ENCODE data around the gene HEPHL1. TPM values are rescaled to one million over a fixed set of nuclear protein-coding genes. Genes with fewer than 3 reads are reported as not detected.
"Not testable (repeated sequence)": the region's sequence is repeated elsewhere in the genome, so short reads cannot be mapped to it uniquely, and the experiment has no call there.

The HEPHL1 gene
- total RNA-seq, 6 experiments from 2014 or later: not detected

- DNase-seq: peak; percentile 91
- peaks cover 73% of the 10 kb centered on the region for H3K4me1 Mint-ChIP-seq (ENCODE audit: low read depth)
- TF ChIP-seq CTCF (IDR thresholded peaks at IDR 0.05): no peak
- H3K4me3 Mint-ChIP-seq: peak overlapping the region; percentile 63
- no peaks in the 10 kb centered on the region; the same call in 1 of the 2 replicates for H3K27me3 Mint-ChIP-seq (ENCODE audit: insufficient read depth)
- no peaks in the 10 kb centered on the region for H3K9me3 Mint-ChIP-seq
- H3K36me3 Mint-ChIP-seq (ENCODE audit: low read depth): peaks cover 6% of the 10 kb centered on the region; the same call in 1 of the 2 replicates
- H3K27ac Mint-ChIP-seq: peak overlapping the region; percentile 86
These were observed 130.9 kb downstream of the HEPHL1 start for GRCh38 chr11:94151903-94152677.

DNA sequence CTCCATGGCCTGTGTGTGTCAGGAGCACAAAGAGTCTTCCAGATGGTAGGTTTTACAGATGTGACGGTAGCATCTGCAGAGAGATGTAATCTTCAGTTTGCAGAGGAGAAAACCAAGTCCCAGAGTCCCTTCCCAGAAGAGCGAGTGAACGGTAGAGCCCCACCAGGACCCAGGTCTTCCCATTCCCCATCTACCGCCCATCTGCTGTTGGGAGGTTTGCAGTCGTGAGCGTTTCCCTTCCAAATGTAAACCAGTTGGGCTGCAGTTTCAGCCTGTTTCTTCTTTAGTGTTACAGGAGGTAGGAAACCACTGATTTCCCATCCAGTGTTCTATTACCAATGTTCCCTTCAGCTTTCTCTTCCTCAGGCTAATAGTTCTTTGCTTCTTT, 131.5 kb downstream of the HEPHL1 start:
- no peak for DNase-seq
- Mint-ChIP-seq H3K9me3 (no peaks in the 10 kb centered on the region), H3K36me3 (ENCODE audit: low read depth) (peaks cover 6% of the 10 kb centered on the region; the same call in 1 of the 2 replicates), H3K4me3 (peak overlapping the region; percentile 60), H3K27ac (peak overlapping the region; percentile 86), H3K27me3 (ENCODE audit: insufficient read depth) (no peaks in the 10 kb centered on the region; the same call in 1 of the 2 replicates), H3K4me1 (ENCODE audit: low read depth) (peaks cover 70% of the 10 kb centered on the region)
- TF ChIP-seq CTCF (IDR thresholded peaks at IDR 0.05): no peak

- H3K9me3 Mint-ChIP-seq: no peaks in the 10 kb centered on the region
- H3K4me1 Mint-ChIP-seq (ENCODE audit: low read depth): peaks cover 63% of the 10 kb centered on the region
- H3K27ac Mint-ChIP-seq: peak overlapping the region; percentile 86
- no peak for DNase-seq
- peaks cover 6% of the 10 kb centered on the region; the same call in 1 of the 2 replicates for H3K36me3 Mint-ChIP-seq (ENCODE audit: low read depth)
- no peak for TF ChIP-seq CTCF (IDR thresholded peaks at IDR 0.05)
- H3K4me3 Mint-ChIP-seq: no peak overlapping the region
- no peaks in the 10 kb centered on the region; the same call in 1 of the 2 replicates for H3K27me3 Mint-ChIP-seq (ENCODE audit: insufficient read depth)
These were observed 132.2 kb downstream of the HEPHL1 start for GRCh38 chr11:94153320-94153719.

GRCh38 chr11:94154095-94154856, 133.1 kb downstream of the HEPHL1 start:
- no peak for TF ChIP-seq CTCF (IDR thresholded peaks at IDR 0.05)
- peaks cover 54% of the 10 kb centered on the region for H3K4me1 Mint-ChIP-seq (ENCODE audit: low read depth)
- no peaks in the 10 kb centered on the region for H3K9me3 Mint-ChIP-seq
- no peak for DNase-seq
- H3K27ac Mint-ChIP-seq: peak overlapping the region; percentile 20
- H3K36me3 Mint-ChIP-seq (ENCODE audit: low read depth): peaks cover 6% of the 10 kb centered on the region; the same call in 1 of the 2 replicates
- H3K4me3 Mint-ChIP-seq: no peak overlapping the region
- H3K27me3 Mint-ChIP-seq (ENCODE audit: insufficient read depth): no peaks in the 10 kb centered on the region; the same call in 1 of the 2 replicates

DNA sequence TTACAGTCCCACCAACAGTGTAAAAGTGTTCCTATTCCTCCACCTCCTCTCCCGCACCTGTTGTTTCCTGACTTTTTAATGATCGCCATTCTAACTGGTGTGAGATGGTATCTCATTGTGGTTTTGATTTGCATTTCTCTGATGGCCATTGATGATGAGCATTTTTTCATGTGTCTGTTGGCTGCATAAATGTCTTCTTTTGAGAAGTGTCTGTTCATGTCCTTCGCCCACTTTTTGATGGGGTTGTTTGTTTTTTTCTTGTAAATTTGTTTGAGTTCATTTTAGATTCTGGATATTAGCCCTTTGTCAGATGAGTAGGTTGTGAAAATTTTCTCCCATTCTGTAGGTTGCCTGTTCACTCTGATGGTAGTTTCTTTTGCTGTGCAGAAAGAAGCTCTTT, 136.2 kb downstream of the HEPHL1 start:
- peaks cover 23% of the 10 kb centered on the region for H3K4me1 Mint-ChIP-seq (ENCODE audit: low read depth)
- not testable (repeated sequence) for H3K9me3 Mint-ChIP-seq; H3K4me3 Mint-ChIP-seq; H3K27ac Mint-ChIP-seq; DNase-seq; H3K36me3 Mint-ChIP-seq (ENCODE audit: low read depth); H3K27me3 Mint-ChIP-seq (ENCODE audit: insufficient read depth)

Other genes with a start within 250 kb of the HEPHL1 start
- gene MED17, start 237.1 kb upstream of the HEPHL1 start, total RNA-seq (2021; fragmentation: NEBNext Ultra II Directional; extraction: Animal tissue kit (Norgen Biotek cat#: 25700)): 10 to 100 TPM; 21.6 to 28.1 (median 25.5) TPM
- under 1 TPM in 5 of 6 experiments, not detected in 1; 0.09 to 0.28 (median 0.20) TPM for gene VSTM5, start 170.7 kb upstream of the HEPHL1 start, total RNA-seq (2021; fragmentation: NEBNext Ultra II Directional; extraction: Animal tissue kit (Norgen Biotek cat#: 25700))
- 10 to 100 TPM; 22.5 to 26.7 (median 24.5) TPM for gene PANX1, start 107.5 kb downstream of the HEPHL1 start, total RNA-seq (2021; fragmentation: NEBNext Ultra II Directional; extraction: Animal tissue kit (Norgen Biotek cat#: 25700))